NCI-H2196 (cell line): Measurements from ENCODE around the gene ADGRG2.
"Not testable (repeated sequence)": the region's sequence is repeated elsewhere in the genome, so short reads cannot be mapped to it uniquely, and the experiment has no call there.

Experiments used
- DNase-seq: peaks from one replicate; lab custom pipeline; 2025; ENCODE audit not compliant: unreplicated experiment; lab: John Stamatoyannopoulos, UW

ADGRG2 gene

GRCh38 chrX:19003756-19004155, 118.5 kb downstream of the ADGRG2 start:
- DNase-seq = no peak

DNA sequence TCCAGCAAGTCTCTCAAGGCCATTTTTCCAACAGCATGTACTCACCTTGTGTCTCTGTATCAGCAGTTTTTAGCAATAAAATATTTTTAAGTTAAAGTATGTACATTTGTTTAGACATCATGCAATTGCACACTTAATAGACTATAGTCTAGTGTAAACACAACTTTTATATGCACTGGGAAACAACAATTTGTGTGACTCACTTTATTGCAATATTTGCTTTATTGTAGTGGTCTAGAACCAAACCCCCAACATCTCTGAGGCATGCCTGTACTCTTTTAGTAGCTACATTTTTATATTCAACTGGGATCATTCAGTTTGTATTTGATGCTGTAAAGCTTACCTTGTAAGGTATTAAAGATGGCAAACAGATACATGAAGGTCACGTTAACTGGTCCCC, 123.6 kb downstream of the ADGRG2 start:
- no peak for DNase-seq

DNA sequence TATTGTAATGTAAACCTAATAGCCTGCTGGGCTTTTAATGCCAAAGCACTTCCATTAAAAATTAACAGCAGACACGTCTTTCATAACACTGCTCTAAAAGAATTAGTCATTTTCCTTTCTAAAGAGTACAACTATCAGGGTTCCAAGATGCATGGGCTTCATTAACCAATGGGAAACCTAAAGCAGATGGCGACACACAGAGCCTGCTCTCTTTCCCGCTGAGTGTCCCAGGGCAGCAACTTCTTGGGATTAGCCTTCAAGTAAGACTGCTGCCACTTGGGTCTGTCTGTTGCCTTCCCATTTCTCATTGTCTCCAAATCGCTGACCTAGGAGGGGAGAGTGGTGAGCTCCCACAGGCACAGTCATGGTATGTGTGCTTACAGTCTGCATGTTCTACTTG, 124.4 kb downstream of the ADGRG2 start:
- DNase-seq = no peak

GRCh38 chrX:18996536-18996935, 125.7 kb downstream of the ADGRG2 start:
- no peak for DNase-seq

DNA sequence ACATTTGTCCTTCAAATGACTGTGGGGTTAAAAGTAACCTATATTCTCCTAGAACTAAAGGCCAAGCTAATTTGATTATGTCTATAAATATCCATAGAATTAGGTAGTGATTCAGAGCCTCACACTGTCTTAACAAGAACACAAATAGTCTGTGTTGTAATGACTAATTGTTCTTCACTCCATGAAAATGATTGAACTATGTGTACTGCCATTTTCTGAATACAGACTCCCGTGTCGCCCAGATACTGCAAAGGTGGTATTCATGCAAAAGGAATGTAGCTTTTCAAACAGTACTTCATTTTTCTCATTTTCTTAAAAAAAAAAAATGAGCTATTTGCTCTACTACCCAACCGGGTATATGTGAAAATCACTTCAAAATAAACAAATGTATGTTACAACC, 127.0 kb downstream of the ADGRG2 start:
- no peak for DNase-seq

- no peak for DNase-seq
Observed at GRCh38 chrX:18994713-18995112, 127.6 kb downstream of the ADGRG2 start.

GRCh38 chrX:18992829-18993228, 129.4 kb downstream of the ADGRG2 start:
- no peak for DNase-seq

- no peak for DNase-seq
Observed at GRCh38 chrX:18985186-18985435, 137.2 kb downstream of the ADGRG2 start.

GRCh38 chrX:18984381-18985185, 137.7 kb downstream of the ADGRG2 start:
- peak; percentile 75 for DNase-seq

- DNase-seq = peak; percentile 36
Observed at GRCh38 chrX:18983666-18984380, 138.4 kb downstream of the ADGRG2 start, which contains the start of gene PHKA2. PHKA2 (minus strand) TSS chrX:18984114; CDS start chrX:18983932, 182 bp downstream.

GRCh38 chrX:18981124-18981807, 141.0 kb downstream of the ADGRG2 start:
- no peak for DNase-seq

DNA sequence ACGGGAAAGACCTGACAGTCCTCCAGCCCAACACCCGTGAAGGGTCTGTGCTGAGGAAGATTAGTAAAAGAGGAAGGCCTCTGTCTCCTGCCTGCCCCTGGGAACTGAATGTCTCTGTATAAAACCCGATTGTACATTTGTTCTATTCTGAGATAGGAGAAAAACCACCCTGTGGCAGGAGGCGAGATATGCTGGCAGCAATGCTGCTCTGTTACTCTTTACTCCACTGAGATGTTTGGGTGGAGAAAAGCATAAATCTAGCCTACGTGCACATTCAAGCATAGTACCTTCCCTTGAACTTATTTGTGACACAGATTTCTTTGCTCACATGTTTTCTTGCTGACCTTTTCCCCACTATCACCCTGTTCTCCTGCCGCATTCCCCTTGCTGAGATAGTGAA, 142.0 kb downstream of the ADGRG2 start:
- not testable (repeated sequence) for DNase-seq

- no peak for DNase-seq
Observed at GRCh38 chrX:18974993-18975392, 147.3 kb downstream of the ADGRG2 start.

DNA sequence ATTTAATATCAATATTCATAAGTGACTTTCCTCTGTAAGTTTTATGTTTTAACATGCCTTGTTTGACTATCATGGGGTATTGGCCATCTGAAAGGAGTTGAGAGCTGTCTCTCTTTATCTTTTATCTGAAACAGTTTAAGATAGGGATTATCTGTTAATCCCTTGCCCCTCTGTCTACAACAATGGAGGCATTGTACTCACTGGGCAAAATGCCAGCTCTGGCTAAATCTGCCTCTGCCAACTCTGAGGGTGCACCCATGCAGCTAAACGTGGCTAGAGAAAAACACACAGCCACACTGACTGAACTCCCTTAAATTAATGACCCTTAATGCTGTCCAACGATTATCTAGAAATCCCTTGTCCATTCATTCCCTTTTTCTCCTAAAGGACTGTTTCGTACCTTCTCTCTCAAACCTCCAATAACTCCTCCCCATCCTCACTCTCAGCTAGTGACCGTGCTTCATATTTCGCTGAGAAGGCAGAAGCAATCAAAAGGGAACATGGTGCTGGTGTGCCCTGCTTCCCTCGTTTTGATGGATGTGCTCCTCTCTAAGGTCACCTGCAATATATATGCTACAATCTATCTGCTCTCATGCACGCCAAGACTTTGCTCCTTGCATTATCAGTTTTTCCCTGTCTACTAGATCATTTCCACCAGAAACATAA, 148.6 kb downstream of the ADGRG2 start:
- DNase-seq = peak; percentile 53

DNA sequence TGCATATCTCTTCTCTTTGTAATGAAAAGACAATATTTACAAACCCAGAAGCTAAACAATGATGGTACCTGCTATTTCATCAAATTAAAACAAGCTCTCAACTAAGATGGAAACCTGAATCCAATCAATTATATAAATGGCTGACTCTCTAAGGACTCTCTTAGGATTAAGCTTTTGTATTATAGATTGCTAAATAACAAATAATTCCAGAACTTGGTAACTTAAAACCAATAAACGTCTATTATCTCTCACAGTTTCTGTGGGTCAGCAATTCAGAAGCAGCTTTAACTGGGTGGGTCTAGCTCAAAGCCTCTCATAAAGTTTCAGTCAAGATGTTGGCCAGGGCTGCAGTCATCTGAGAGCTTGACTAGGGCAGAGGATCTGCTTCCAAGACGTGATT, 150.8 kb downstream of the ADGRG2 start:
- peak; percentile 3 for DNase-seq

GRCh38 chrX:18970465-18970864, 151.8 kb downstream of the ADGRG2 start:
- no peak for DNase-seq

GRCh38 chrX:18966624-18967023, 155.6 kb downstream of the ADGRG2 start:
- no peak for DNase-seq

GRCh38 chrX:18964901-18965300, 157.4 kb downstream of the ADGRG2 start:
- DNase-seq = no peak

DNA sequence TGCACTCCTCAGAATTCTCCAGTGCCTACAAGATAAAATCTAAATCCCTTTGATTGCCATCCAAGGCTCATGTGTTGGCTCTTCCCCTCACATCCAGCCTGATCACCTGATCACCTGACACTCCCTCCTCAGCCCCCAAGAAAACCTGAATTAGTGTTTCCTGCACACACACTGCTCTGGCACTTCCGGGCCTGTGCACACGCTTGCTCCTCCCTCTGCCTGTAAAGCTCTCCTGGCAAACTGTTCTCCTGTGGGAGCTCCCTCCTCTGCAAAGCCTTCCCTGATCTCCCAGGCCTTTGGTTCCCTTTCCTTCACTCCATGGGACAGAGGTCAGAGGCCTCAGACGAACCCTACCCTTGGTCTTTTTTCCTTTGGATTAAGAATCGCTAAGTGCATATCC, 158.2 kb downstream of the ADGRG2 start:
- DNase-seq = no peak

DNA sequence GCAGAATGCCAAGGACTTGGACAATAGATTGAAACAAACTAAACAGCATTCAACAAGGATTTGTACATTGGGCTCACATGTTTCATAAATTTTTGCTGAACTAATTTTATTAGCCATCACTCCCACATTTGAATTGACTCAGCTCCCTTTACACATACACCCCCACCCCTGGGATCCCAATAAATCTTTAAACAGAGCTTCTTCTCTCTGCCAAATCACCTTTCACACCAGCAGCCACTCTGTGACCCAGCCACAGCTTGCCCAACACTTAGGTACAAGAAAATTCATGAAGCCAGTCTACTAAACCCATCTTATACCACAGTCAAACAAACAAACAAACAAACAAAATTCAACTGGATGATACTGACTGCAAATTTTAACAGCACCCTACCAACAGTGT, 159.9 kb downstream of the ADGRG2 start:
- DNase-seq = no peak

DNA sequence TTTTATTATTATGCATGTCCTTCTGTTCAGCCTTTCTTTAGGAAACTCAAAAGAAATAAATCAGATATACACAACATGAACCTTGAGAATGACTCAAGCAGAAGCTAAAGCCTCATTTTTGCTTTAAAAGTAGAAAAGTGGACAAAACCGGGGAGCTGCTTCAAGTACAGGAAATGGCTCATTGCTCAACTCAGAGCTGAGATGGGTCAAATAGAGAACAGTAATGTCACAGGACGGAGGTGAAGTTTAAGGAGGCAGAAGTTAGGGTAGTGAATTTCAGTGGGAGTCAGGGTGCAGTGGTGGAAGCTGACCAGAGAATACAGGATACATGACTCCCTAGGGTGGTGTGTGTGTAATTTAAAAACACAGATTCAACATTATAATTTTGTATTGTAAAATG, 160.6 kb downstream of the ADGRG2 start:
- DNase-seq = no peak
